GM12892 (cell line): ENCODE measurements around the gene ZNF564.

Source experiments
- POLR2A ChIP-seq: IDR thresholded peaks from 2 replicates; pipeline ENCODE4 v1.6.1; 2011; ENCODE audit warnings: low read depth, low read length, control low read depth
- POLR2AphosphoS5 ChIP-seq: IDR thresholded peaks from 2 replicates; pipeline ENCODE4 v1.6.1; 2011; ENCODE audit warnings: low read depth, low read length, control low read depth
- TAF1 ChIP-seq: IDR thresholded peaks from 2 replicates; pipeline ENCODE4 v1.6.1; 2011; ENCODE audit warnings: low read depth, mild to moderate bottlenecking, control low read depth, low read length, borderline replicate concordance

DNA sequence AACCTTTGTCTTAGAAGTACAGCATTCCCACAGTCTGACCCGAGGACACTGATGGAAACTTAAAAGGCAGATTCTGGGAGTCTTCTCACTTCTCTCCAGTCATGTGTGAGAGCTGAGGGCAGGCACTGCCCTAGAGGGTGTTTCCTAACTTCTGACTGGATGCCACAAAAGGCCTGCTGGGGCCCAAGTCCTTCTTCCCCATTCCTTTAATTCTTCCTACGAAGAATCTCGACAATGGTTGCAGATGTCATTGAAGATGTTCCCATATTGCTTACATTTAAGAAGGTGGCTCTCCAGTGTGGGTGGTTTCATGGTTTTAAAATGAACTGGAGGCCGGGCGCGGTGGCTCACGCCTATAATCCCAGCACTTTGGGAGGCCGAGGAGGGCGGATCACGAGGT, 27.4 kb upstream of the ZNF564 start:
- TF ChIP-seq TAF1 (no peak), POLR2AphosphoS5 (no peak), POLR2A (no peak)
